MCF 10A (cell line): ENCODE data around the gene LOXL3. TPM values are rescaled to one million over a fixed set of nuclear protein-coding genes. Genes with fewer than 3 reads are reported as not detected.

ENCODE experiments used
- BruUV-seq: library from RNA; stranded (reverse); fragments of 400-500 nt; replicated peaks from 2 replicates; lab custom pipeline; 2021; lab: Mats Ljungman, UMichigan
- CTCF ChIA-PET: fragments of 300-600 bp; sonication (Branson Sonifier 250); formaldehyde crosslinking; extraction: SDS; loops from one replicate; lab custom pipeline; 2021; ENCODE audit warnings: antibody characterized with exemption, inconsistent platforms; lab: Yijun Ruan, JAX
- POLR2A ChIA-PET: fragments of 300-600, 350-650 bp; sonication (Branson Sonifier 250); formaldehyde crosslinking; extraction: SDS; loops from one replicate; lab custom pipeline; 2020; ENCODE audit warnings: antibody characterized with exemption, inconsistent platforms; lab: Yijun Ruan, JAX
- DNase-seq: peaks from one replicate; pipeline ENCODE4 v3.0.0-alpha.2; 2018; ENCODE audit not compliant: unreplicated experiment
- H3K27ac Mint-ChIP-seq: one replicate; pipeline ENCODE4 v1.8.0; 2022; ENCODE audit warnings: mild to moderate bottlenecking, low read depth, mixed read lengths; ENCODE audit not compliant: unreplicated experiment
- H3K27me3 Mint-ChIP-seq: one replicate; pipeline ENCODE4 v1.8.0; 2022; ENCODE audit warnings: mixed read lengths; ENCODE audit not compliant: insufficient read depth, unreplicated experiment
- H3K36me3 Mint-ChIP-seq: one replicate; pipeline ENCODE4 v1.8.0; 2022; ENCODE audit warnings: mild to moderate bottlenecking, moderate library complexity, mixed read lengths; ENCODE audit not compliant: insufficient read depth, unreplicated experiment
- H3K4me1 Mint-ChIP-seq: one replicate; pipeline ENCODE4 v1.8.0; 2022; ENCODE audit warnings: mixed read lengths; ENCODE audit not compliant: insufficient read depth, unreplicated experiment
- H3K4me3 Mint-ChIP-seq: one replicate; pipeline ENCODE4 v1.8.0; 2022; ENCODE audit warnings: mild to moderate bottlenecking, moderate library complexity, mixed read lengths; ENCODE audit not compliant: unreplicated experiment
- H3K9me3 Mint-ChIP-seq: one replicate; pipeline ENCODE4 v1.8.0; 2022; ENCODE audit warnings: mixed read lengths; ENCODE audit not compliant: unreplicated experiment
- intact Hi-C: fragments of 100-400 bp; cut with micrococcal nuclease; formaldehyde crosslinking; loops from 2 replicates; pipeline ENCODE4 v1.14.1; 2022
- total RNA-seq: library from RNA; stranded (reverse); gene quantifications from 2 replicates; pipeline ENCODE4 v1.2.3, GENCODE V29; 2022
- TF ChIP-seq, protein P1 (sequence below): fragments of 200-600 bp; IDR thresholded peaks from one replicate; pipeline ENCODE4 v1.8.0; 2022; ENCODE audit warnings: antibody characterized with exemption, mild to moderate bottlenecking; ENCODE audit not compliant: unreplicated experiment

The LOXL3 gene
- total RNA-seq, 1 experiment from 2014 or later = 0.93 TPM

DNA sequence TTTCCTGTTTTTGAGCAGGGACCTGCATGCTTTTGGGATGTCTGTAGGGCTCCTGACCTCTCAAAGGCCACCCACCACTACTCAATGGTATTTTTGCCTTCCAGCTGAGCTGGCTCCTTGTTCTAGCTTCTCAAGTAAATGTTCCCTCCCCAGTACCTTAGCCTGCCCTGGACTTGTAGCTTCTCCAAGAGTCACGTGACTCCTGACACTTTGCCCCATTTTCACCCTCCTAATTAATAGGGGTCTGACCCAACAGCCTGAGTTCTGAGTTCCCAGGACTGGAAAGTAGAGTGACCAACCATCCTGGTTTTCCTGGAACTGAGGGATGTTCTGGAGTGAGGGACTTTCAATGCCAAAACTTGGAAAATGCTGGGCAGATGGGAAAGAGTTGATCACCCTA is 58.3 kb downstream of the LOXL3 start:
- no peak for DNase-seq
- Mint-ChIP-seq H3K27ac (no peak overlapping the region), H3K4me3 (no peak overlapping the region), H3K4me1 (peaks cover 11% of the 10 kb centered on the region), H3K27me3 (peaks cover 16% of the 10 kb centered on the region), H3K36me3 (peaks cover 13% of the 10 kb centered on the region), H3K9me3 (no peaks in the 10 kb centered on the region)
- TF ChIP-seq, protein P1, sequence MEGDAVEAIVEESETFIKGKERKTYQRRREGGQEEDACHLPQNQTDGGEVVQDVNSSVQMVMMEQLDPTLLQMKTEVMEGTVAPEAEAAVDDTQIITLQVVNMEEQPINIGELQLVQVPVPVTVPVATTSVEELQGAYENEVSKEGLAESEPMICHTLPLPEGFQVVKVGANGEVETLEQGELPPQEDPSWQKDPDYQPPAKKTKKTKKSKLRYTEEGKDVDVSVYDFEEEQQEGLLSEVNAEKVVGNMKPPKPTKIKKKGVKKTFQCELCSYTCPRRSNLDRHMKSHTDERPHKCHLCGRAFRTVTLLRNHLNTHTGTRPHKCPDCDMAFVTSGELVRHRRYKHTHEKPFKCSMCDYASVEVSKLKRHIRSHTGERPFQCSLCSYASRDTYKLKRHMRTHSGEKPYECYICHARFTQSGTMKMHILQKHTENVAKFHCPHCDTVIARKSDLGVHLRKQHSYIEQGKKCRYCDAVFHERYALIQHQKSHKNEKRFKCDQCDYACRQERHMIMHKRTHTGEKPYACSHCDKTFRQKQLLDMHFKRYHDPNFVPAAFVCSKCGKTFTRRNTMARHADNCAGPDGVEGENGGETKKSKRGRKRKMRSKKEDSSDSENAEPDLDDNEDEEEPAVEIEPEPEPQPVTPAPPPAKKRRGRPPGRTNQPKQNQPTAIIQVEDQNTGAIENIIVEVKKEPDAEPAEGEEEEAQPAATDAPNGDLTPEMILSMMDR = no peak
- ChIA-PET CTCF (no interaction called here), POLR2A (interaction anchor here (1.4 kb wide), 1 partner anchor 11 kb away, joined by 3 read pairs; the partner anchor contains the start of gene PCGF1)
- intact Hi-C loops = no loop called here
- BruUV-seq = no TSS peak

DNA sequence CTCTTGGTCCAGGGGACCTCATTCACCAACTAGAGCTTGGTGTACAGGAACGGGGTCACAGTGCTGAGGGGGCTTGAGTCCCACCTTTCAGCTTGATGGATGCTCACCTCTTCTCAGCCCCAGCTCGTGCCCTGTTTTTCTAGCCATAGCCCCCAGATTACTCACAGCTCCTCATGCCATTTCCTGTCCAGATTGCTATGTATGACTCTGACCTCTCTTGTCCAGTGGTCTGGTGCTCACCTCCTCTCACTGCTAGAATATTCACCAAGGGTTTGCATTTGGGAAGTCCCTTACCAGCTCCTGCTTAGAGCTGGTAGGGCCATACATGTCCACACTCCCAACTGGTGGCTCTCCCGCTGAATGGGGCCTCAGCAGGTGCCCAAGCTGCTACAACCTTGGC is 60.2 kb downstream of the LOXL3 start:
- peaks cover 7% of the 10 kb centered on the region for H3K27me3 Mint-ChIP-seq
- intact Hi-C loops = no loop called here
- TF ChIP-seq, protein P1 = no peak
- ChIA-PET CTCF (interaction anchor here (0.6 to 1.8 kb wide), 3 partner anchors 10 to 95 kb away, joined by 3 to 9 read pairs (median 6); partner anchors contain the start of genes CCDC142 and TTC31), POLR2A (interaction anchor here (1.0 to 1.5 kb wide), 2 partner anchors 10 to 14 kb away, joined by 3 to 6 read pairs; partner anchors contain the start of genes CCDC142, PCGF1 and TTC31)
- BruUV-seq = no TSS peak
- no peak for DNase-seq
- H3K9me3 Mint-ChIP-seq = no peaks in the 10 kb centered on the region
- no peak overlapping the region for H3K27ac Mint-ChIP-seq
- H3K4me3 Mint-ChIP-seq = no peak overlapping the region
- peaks cover 5% of the 10 kb centered on the region for H3K4me1 Mint-ChIP-seq
- H3K36me3 Mint-ChIP-seq = peaks cover 11% of the 10 kb centered on the region

DNA sequence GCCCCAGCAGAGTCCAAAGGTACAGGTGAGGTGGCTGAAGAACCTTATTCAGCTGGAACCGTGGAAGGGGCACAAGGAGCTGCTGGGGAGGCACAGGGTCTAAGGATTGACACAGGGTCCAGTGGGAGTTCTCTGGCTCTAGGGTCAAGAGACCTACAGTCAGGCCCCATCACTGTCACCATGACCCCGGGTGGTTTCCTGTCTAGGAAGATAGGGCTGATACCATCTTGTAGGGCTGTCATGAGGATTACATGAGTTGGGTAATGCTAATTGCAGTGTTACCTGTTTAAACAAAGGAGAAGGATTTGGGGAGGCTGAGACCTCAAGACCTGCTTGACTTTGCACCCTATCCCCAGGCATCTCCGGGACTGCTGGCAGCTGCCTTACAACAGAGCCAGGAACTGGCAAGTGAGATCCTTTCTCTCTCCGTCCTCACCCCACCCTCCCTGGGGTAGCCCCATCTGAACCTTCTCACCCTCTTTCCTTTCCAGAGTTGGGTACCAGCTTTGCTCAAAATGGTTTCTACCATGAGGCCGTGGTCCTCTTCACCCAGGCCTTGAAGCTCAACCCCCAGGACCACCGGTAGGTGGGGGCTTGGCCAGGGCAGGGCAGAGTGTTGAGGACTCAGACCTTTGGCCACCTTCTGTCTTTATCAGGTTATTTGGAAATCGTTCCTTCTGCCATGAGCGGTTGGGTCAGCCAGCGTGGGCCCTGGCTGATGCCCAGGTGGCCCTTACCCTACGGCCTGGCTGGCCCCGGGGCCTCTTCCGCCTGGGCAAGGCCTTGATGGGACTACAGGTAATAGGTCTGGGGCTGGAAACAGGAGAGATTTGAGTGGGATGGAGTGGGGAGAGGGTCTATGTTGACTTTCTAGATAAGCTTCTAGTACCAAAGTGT is 61.8 kb downstream of the LOXL3 start:
- no peaks in the 10 kb centered on the region for H3K9me3 Mint-ChIP-seq
- no peaks in the 10 kb centered on the region for H3K27me3 Mint-ChIP-seq
- intact Hi-C loops = no loop called here

More for the DNA sequence above, 61.8 kb downstream of the LOXL3 start:
- TF ChIP-seq, protein P1 = no peak
- Mint-ChIP-seq H3K27ac (no peak overlapping the region), H3K36me3 (peaks cover 11% of the 10 kb centered on the region), H3K4me3 (no peak overlapping the region), H3K4me1 (no peaks in the 10 kb centered on the region)
- ChIA-PET POLR2A (interaction anchor here (1.0 to 1.5 kb wide), 4 partner anchors 9 to 15 kb away, joined by 3 to 6 read pairs (median 4); partner anchors contain the start of genes CCDC142, PCGF1 and TTC31), CTCF (interaction anchor here (0.5 to 1.3 kb wide), 3 partner anchors 26 to 98 kb away, joined by 3 to 4 read pairs (median 3); no protein-coding TSS in a partner anchor)
- BruUV-seq = no TSS peak
- no peak for DNase-seq
